Stomach smooth muscle (tissue), 2 donors: Measurements from ENCODE around the gene NEK6.

Experiments
- H3K27ac ChIP-seq: one replicate; pipeline ENCODE4 v1.7.0; 2013; ENCODE audit warnings: mild to moderate bottlenecking, low read length, inconsistent platforms
- H3K27me3 ChIP-seq, 2 donors: one replicate each; pipeline ENCODE4 v1.7.0; 2013; ENCODE audit warnings: low read length in 2 of 2; ENCODE audit not compliant: insufficient read depth in 2 of 2, control insufficient read depth in 1 of 2
- H3K36me3 ChIP-seq, 2 donors: one replicate each; pipeline ENCODE4 v1.7.0; 2013; ENCODE audit warnings: low read length in 2 of 2; ENCODE audit not compliant: control insufficient read depth in 2 of 2, insufficient read depth in 2 of 2
- H3K4me1 ChIP-seq: one replicate; pipeline ENCODE4 v1.7.0; 2013; ENCODE audit warnings: low read length; ENCODE audit not compliant: control insufficient read depth, insufficient read depth
- H3K4me3 ChIP-seq, 2 donors: one replicate each; pipeline ENCODE4 v1.7.0; 2013; ENCODE audit warnings: low read length in 2 of 2
- H3K9ac ChIP-seq, 2 donors: one replicate each; pipeline ENCODE4 v1.7.0; 2013; ENCODE audit warnings: low read length in 2 of 2, mild to moderate bottlenecking in 1 of 2
- H3K9me3 ChIP-seq, 2 donors: one replicate each; pipeline ENCODE4 v1.7.0; 2013; ENCODE audit warnings: low read length in 2 of 2; ENCODE audit not compliant: control insufficient read depth in 2 of 2
- donor health status: healthy.
- donor health status: Pancreatic carcinoma.

NEK6 gene

GRCh38 chr9:124358631-124359030, 100.9 kb downstream of the NEK6 start:
- no peak overlapping the region for H3K27ac ChIP-seq
- peaks cover 15 to 17% of the 10 kb centered on the region in 2 donors for H3K36me3 ChIP-seq
- no peak overlapping the region for H3K9ac ChIP-seq
- peaks cover 3% of the 10 kb centered on the region for H3K4me1 ChIP-seq
- H3K4me3 ChIP-seq = no peak overlapping the region
- no peaks in the 10 kb centered on the region for H3K27me3 ChIP-seq
- no peaks in the 10 kb centered on the region for H3K9me3 ChIP-seq

DNA sequence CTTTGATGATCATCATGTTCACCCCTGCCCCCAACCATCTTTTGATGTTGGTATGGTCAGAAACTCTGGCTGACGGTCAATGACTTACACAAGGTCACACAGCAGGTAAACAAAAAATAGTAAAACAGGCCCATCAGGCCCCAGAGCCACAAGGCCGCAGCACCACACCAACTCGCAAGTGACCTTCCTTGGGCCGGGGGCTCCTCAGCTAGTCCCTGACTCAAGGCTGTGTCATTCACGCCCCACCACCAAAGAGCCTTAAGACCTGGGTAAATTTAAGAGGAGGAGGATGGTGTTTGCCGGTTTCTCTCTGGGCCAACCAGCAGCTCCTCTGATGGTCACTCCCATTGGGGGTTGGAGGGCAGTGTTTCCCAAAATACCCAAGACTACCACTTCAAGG, 101.7 kb downstream of the NEK6 start:
- no peak overlapping the region for H3K4me3 ChIP-seq
- H3K9me3 ChIP-seq = no peaks in the 10 kb centered on the region
- H3K36me3 ChIP-seq = peaks cover 13 to 18% of the 10 kb centered on the region in 2 donors
- no peak overlapping the region for H3K9ac ChIP-seq
- H3K27ac ChIP-seq = no peak overlapping the region
- peaks cover 3% of the 10 kb centered on the region for H3K4me1 ChIP-seq
- no peaks in the 10 kb centered on the region for H3K27me3 ChIP-seq

- H3K9ac ChIP-seq = no peak overlapping the region
- H3K4me1 ChIP-seq = peaks cover 3% of the 10 kb centered on the region
- no peak overlapping the region for H3K27ac ChIP-seq
- no peaks in the 10 kb centered on the region for H3K9me3 ChIP-seq
- no peak overlapping the region for H3K4me3 ChIP-seq
- H3K27me3 ChIP-seq = no peaks in the 10 kb centered on the region
- peaks cover 11 to 15% of the 10 kb centered on the region in 2 donors for H3K36me3 ChIP-seq
Observed at GRCh38 chr9:124359855-124360678, 102.3 kb downstream of the NEK6 start.

DNA sequence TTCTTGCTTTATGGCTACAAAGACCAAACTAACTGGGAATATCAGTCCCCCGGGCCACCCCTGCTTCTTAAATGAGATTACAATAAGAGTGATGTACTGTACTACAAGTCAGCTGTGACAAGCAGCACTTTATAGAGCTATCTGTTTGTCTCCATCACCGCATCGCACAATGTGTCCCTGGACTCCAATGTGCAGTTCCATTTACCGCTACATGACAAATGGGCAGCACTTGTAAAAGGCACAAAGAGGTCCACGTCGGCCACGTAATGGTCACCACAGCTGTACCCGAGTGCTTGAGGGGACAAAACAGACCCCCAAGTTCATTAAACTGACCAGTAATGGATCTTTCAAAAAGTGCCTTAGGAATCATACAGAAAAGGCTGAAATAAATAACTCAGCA, 103.4 kb downstream of the NEK6 start:
- H3K36me3 ChIP-seq = peaks cover 6% of the 10 kb centered on the region in 2 donors

DNA sequence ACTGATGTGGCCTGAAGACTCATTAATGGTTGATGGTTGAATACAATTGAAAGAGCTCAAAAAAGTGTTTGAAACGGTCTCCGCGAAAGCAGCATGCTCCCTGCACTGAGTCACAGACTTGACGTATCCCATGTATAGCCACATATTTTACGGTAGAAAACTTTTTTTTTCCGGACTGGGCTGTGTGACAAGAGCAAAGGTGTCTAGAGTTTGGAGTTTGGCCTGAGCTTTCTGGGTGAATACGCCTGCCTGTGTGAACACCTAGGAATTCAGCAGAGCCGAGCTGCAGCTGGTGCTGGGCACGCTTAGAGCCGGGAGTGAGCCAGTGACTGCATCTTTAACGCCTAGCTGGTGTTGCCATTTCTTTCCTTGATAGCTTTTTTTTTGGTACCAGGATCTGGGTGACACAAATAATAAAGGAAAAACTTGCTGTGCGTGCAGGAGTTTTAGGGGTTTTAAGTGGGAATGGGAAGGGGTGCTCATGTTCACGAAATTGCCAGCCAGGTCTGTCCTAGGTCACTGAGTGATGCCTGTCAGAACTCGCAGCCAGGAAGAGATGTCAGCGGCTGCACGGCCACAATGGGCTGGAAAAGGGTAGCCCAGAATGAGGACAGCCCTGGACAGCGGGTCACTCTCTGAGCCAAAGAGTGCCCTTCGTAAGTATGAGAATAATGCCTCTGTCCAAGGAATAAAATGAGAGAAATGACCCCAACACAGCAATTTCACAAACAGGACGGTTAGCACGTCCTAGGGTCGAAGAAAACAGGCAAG, 105.8 kb downstream of the NEK6 start:
- Histone ChIP-seq H3K4me1 (peaks cover 3% of the 10 kb centered on the region), H3K36me3 (peaks cover 0 to 10% of the 10 kb centered on the region in 2 donors), H3K4me3 (no peak overlapping the region), H3K9me3 (no peaks in the 10 kb centered on the region), H3K27me3 (no peaks in the 10 kb centered on the region), H3K9ac (no peak overlapping the region), H3K27ac (no peak overlapping the region)

More for the DNA sequence above, 103.4 kb downstream of the NEK6 start:
- H3K4me3 ChIP-seq = no peak overlapping the region
- H3K27ac ChIP-seq = no peak overlapping the region
- H3K4me1 ChIP-seq = peaks cover 3% of the 10 kb centered on the region
- H3K27me3 ChIP-seq = no peaks in the 10 kb centered on the region
- H3K9ac ChIP-seq = no peak overlapping the region
- no peaks in the 10 kb centered on the region for H3K9me3 ChIP-seq

DNA sequence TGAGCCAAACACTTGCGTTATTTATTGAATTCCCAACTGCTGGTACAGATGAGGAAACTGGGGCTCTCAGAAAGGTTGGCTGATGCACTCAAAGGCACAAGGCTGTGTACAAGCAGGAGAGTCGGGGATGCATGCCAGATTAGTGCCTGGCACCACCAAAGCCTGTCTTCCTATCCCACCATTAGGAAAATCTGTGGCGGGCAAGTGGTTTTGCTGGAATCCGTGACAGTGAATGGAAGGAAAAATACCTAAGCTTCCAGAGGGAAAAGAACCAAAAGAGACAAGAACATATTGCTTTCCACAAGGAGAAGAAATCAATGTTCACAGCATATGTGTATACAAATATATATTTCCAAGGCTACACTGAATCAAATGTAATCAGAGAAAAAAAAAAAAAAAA, 106.4 kb downstream of the NEK6 start:
- H3K27ac ChIP-seq = no peak overlapping the region
- no peak overlapping the region for H3K4me3 ChIP-seq
- no peaks in the 10 kb centered on the region for H3K4me1 ChIP-seq

GRCh38 chr9:124365036-124365435, 107.3 kb downstream of the NEK6 start:
- no peak overlapping the region for H3K27ac ChIP-seq
- H3K9ac ChIP-seq = no peak overlapping the region
- no peak overlapping the region for H3K4me3 ChIP-seq
- H3K36me3 ChIP-seq = peaks cover 0 to 10% of the 10 kb centered on the region in 2 donors
- no peaks in the 10 kb centered on the region for H3K4me1 ChIP-seq
- H3K27me3 ChIP-seq = no peaks in the 10 kb centered on the region
- H3K9me3 ChIP-seq = no peaks in the 10 kb centered on the region

More for the DNA sequence above, 106.4 kb downstream of the NEK6 start:
- Histone ChIP-seq H3K36me3 (peaks cover 0 to 10% of the 10 kb centered on the region in 2 donors), H3K27me3 (no peaks in the 10 kb centered on the region), H3K9me3 (no peaks in the 10 kb centered on the region), H3K9ac (no peak overlapping the region)

DNA sequence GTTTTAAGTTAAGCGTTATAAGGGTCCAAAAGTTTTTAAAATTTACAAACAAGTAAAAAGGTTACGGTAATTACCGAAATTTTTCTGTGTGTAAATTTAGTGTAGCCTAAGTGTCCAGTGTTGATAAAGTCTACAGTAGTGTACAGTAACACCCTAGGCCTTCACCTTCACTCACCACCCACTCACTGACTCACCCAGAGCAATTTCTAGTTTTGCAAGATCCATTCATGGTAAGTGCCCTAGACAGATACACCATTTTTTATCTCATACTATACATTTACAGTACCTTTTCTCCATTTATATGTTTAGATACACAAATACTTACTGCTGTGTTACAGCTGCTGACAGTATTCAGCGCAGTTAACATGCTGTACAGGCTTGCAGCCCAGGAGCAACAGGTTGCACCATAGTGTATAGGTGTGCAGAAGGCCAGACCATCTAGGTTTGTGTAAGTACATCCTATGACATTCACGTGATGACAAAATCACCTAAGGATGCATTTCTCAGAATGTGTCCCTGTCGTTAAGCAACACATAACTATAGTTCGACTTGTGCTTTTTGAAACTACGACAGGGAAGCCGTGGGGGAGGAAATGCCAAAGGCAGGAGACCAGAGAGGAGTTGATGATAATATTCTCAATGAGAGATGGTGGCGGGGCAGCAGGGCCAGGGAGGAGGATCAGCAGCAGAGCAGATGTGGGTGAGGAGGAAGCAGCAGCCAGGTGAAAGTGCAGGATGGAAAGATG, 108.9 kb downstream of the NEK6 start:
- Histone ChIP-seq H3K4me1 (no peaks in the 10 kb centered on the region), H3K4me3 (no peak overlapping the region), H3K9me3 (no peaks in the 10 kb centered on the region), H3K27me3 (no peaks in the 10 kb centered on the region), H3K36me3 (peaks cover 0 to 10% of the 10 kb centered on the region in 2 donors), H3K9ac (no peak overlapping the region), H3K27ac (no peak overlapping the region)

DNA sequence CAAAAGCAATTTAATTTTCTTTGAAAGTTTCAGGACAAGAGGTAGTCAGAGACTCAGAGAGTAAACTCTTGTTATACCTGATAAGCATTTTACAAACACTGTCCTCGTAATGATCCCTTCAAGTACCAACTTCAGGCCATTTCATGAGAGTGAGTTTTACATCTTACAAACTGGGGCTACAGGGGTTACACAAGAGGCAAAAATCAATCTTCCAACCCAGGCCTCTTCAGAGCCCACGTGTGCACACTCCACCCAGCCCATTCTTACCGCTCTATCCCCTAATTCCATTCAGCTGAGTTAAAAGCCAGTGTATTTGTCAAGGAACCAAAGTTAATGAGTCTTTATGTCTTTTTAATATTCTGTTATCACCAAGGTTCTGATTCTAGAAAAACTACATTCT, 110.9 kb downstream of the NEK6 start:
- peaks cover 0 to 6% of the 10 kb centered on the region in 2 donors for H3K36me3 ChIP-seq
- no peak overlapping the region for H3K4me3 ChIP-seq
- no peaks in the 10 kb centered on the region for H3K4me1 ChIP-seq
- H3K9me3 ChIP-seq = no peaks in the 10 kb centered on the region
- H3K27ac ChIP-seq = no peak overlapping the region
- no peaks in the 10 kb centered on the region for H3K27me3 ChIP-seq
- H3K9ac ChIP-seq = no peak overlapping the region

- no peak overlapping the region for H3K27ac ChIP-seq
- H3K27me3 ChIP-seq = no peaks in the 10 kb centered on the region
- no peak overlapping the region for H3K4me3 ChIP-seq
- peaks cover 2 to 5% of the 10 kb centered on the region in 2 donors for H3K36me3 ChIP-seq
- H3K9me3 ChIP-seq = no peaks in the 10 kb centered on the region
- H3K4me1 ChIP-seq = no peaks in the 10 kb centered on the region
- H3K9ac ChIP-seq = no peak overlapping the region
Observed at GRCh38 chr9:124369231-124369797, 111.6 kb downstream of the NEK6 start.
